GM19240 (cell line): ENCODE data around the gene UBE2QL1.

ENCODE experiments used
- DNase-seq: peaks from one replicate; pipeline ENCODE4 v3.0.0; 2011; ENCODE audit warnings: low spot score; ENCODE audit not compliant: insufficient read length

The UBE2QL1 gene

GRCh38 chr5:6527749-6528455, 79.2 kb downstream of the UBE2QL1 start:
- DNase-seq, result no peak

DNA sequence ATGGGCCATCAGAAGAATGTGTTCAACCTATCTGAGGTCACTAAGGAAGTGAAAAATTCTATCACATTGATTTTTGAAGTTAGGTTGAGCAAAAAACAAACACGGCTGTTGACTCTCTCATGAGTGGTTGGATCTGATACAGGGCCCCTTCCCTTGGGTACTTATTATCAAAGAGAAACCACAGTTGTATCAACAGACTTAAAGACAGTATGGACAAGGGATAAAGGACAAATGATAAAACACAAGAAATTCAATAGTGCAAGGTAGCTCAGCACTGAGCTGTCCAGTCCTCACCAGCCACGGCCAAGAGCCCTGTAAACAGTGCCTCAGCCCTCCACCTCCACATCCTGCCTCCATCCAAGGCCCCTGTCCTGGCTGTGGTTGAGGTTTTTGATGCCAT, 86.9 kb downstream of the UBE2QL1 start:
- DNase-seq, result no peak

- DNase-seq, result no peak
Measured at GRCh38 chr5:6539060-6539459, 90.4 kb downstream of the UBE2QL1 start.

DNA sequence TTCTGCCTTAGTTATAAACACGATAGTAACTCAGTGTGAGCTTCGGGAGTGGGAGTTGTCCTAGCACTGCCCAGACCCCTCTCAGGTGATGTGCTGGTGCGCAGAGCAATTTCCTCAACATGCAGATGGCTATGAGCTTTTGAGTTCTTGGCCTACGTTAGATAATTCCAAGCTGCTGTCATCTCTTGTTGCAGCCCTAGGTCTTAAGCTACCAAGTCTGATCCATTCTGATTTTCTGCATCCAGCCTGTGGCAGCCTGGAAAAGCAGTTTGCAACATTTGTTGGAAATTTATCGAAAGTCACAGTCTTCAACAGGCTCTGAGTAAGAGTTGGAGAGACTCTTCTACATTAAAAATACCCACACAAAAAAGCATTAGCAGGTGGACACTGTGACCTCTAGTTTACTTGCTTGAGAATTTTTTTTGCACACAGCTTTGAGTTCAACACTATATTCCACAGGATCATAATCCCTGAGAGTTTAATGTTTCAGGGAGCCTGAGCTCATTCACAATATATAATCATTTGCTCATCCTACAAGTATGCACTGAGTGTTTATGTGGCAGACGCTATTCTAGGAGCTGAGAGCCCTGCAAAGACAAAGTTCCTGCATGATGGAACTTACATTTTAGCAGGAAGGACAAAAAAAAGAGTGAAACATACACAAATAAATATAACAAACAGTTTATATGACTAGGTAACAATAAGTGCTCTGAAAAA, 91.6 kb downstream of the UBE2QL1 start:
- no peak for DNase-seq

DNA sequence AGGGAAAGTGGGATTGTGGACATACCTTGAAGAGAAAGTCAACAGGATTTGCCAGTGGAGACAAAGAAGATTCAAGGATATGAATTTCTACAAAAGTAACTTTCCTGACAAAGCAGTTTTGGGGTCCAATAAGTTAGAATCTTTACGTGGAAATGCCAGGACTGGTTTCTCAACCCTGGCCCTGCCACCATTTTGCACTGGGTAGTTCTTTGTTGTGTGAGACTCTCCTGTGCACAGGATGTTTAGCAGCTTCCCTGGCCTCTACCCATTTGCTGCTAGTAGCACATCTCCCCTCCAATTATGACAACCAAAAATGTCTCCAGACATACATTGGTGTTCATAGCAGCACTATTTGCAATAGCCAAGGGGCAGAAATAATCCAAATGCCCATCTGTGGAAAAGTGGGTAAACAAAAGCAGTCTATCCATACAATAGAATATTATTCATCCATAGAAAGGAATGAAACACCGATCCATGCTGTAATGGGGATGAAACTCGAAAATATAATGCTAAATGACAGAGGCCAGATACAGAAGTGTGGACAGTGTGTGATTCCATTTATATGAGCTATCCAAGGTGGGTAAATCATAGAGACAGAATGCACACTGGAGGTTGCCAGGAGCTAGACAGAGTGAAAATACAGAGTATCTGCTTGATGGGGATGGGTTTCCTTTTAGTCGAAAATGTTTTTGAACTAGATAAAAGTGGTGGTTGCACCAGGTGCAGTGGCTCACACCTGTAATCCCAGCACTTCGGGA, 92.8 kb downstream of the UBE2QL1 start:
- no peak for DNase-seq

DNA sequence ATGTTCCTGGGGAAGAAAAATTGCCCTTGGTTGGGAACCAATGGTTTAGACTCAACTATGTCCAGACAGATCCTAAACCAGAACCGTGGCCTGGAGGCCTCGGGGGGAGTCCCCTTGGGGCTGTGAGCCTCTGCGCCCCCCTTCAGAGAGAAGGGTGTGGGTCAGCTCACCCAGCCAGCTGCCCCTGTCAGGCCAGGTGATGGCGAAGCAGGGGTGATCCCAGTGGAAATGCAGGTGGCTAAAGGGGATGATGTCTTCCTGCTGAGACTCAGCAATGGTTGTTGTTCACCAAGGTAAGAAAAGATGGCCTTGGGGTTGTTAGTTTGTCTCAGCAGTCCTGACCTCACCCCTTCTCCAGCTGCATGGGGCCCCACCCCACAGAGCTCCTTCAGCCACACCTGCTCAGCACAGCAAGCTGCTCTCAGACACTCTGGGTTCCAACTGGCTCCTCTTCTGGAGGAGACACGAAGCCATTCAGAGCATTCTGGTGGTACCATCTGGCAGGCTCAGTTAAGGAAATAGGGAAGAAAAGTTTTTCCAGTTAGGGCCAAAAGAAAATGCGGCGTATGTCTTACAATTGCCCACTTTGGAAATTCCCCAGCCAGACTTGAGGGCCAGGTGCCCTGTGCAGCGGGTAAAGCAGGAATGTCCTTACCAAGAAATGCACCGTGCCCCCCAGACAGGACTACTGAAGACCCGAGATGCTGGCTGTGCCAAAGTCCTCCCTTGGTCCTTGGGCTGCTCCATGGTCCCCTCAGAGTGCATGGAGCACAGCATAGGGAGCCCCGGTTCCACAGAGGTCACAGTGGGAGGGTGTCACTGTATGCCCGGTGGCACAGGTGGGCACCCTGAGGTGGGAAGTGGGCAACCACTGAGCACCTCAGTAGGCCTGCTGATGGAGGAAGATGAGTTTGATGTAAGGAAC, 94.0 kb downstream of the UBE2QL1 start:
- DNase-seq, result no peak

DNA sequence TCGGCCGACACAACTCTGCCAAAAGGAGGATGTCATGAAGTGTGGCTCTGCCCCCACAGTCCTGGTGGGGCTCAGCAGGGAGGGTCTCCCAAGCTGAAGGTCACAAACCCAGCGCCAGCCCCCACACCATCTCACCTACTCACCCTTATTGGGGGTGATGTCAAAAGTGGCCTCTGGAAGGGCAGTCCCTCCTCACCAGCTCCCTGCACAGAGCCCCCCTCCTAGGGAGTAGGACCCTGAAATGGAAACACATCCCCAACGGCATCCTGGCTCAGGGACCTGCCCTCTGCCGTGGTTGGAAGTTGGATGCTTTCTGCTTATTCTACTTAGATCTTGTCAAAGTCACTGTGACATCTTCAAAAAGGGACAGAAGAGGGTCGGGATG, 94.7 kb downstream of the UBE2QL1 start:
- no peak for DNase-seq

DNA sequence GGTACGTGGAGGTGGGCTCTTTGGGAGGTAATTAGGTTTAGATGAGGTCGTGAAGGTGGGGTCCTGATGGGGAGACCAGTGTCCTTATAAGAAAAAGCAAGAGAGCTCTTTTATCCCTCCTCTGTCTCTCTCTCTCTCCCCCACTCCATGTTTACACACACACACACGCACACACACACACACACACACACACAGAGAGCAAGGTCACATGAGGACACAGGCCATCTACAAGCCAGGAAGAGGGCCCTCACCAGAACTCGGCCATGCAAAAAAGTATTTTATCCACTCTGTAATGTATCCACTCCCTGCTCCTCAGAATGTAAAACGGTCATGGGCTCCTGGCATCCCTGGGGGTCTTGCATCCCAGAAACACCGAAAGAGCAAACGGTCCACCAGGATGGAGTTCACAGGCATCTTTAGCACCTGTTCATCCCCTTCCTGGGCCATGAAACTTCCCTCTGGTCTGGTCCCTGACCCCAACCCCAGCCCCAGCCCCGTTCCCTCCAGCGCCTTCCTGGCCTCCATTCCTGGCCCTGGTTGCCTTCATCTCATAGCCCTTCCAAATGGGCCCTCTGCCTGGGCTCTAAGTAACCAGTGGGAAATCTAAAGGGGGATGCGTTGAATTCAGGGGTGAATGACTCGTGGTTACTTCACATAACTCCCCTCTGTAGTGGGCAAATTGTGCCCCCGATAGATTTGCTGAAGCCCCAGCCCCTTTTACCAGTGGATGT, 95.3 kb downstream of the UBE2QL1 start:
- DNase-seq, result no peak
